ENCODE results near the gene CEP83.
"Not testable (repeated sequence)": the region's sequence is repeated elsewhere in the genome, so short reads cannot be mapped to it uniquely, and the experiment has no call there.

CEP83 gene

DNA sequence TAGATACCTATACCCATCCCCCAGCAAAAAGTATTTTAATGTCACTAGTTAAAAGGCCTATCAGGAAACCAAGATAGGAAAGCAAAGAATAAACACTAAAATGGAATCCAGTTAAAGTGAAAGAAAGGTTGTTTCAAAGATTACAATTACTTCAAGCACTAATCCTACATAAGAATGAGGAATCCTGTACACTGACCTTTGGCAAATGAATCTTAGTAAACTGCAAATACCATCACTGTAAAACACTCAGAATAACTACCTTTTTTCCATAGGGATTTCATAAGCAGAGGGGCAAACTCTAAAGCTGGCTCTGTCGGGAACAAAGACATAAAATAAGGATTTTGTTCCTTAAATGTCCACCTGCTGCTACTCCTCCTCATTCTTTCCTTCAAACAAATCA lies 25.9 kb downstream of the CEP83 start:
- no peak for DNase-seq (ENCODE audit: low spot score)

- DNase-seq (ENCODE audit: low spot score) = no peak
These were observed 29.4 kb downstream of the CEP83 start for GRCh38 chr12:94430304-94430703.

GRCh38 chr12:94429633-94430032 lies 30.0 kb downstream of the CEP83 start:
- DNase-seq (ENCODE audit: low spot score) = no peak

- DNase-seq (ENCODE audit: low spot score) = no peak
These were observed 30.5 kb downstream of the CEP83 start for GRCh38 chr12:94429191-94429590.

GRCh38 chr12:94427501-94428381 lies 31.9 kb downstream of the CEP83 start:
- peak; percentile 71 for DNase-seq (ENCODE audit: low spot score)

GRCh38 chr12:94426049-94426448 lies 33.6 kb downstream of the CEP83 start:
- no peak for DNase-seq (ENCODE audit: low spot score)

DNA sequence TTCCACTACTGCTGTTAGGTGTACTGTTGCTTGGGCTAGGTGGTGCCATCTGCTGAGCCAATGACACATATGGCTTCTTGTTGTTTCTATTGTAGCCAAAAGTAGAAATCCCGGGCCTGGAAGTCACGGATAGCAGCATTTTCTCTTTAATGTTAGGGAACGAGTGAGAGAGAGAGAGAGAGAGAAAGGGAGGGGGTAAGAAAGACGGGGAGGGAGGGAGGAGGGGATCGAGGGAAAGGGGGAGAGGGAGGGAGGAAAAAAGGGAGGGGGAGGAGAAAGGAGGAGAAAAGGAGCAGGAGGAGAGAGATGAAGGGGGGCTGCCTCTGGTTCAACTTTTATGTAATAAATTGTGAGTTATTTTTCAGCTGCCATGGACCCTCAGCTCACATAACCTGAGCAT lies 34.8 kb downstream of the CEP83 start:
- not testable (repeated sequence) for DNase-seq (ENCODE audit: low spot score)

GRCh38 chr12:94421868-94422740 lies 37.6 kb downstream of the CEP83 start:
- DNase-seq (ENCODE audit: low spot score) = no peak

GRCh38 chr12:94418517-94418916 lies 41.1 kb downstream of the CEP83 start:
- no peak for DNase-seq (ENCODE audit: low spot score)

GRCh38 chr12:94416613-94417012 lies 43.1 kb downstream of the CEP83 start:
- no peak for DNase-seq (ENCODE audit: low spot score)

- DNase-seq (ENCODE audit: low spot score) = no peak
These were observed 44.6 kb downstream of the CEP83 start for GRCh38 chr12:94415066-94415465.

GRCh38 chr12:94405413-94406116 lies 54.1 kb downstream of the CEP83 start:
- DNase-seq (ENCODE audit: low spot score) = no peak

- DNase-seq (ENCODE audit: low spot score) = no peak
These were observed 54.8 kb downstream of the CEP83 start for GRCh38 chr12:94404854-94405253.

GRCh38 chr12:94401326-94401725 lies 58.3 kb downstream of the CEP83 start:
- DNase-seq (ENCODE audit: low spot score) = no peak

DNA sequence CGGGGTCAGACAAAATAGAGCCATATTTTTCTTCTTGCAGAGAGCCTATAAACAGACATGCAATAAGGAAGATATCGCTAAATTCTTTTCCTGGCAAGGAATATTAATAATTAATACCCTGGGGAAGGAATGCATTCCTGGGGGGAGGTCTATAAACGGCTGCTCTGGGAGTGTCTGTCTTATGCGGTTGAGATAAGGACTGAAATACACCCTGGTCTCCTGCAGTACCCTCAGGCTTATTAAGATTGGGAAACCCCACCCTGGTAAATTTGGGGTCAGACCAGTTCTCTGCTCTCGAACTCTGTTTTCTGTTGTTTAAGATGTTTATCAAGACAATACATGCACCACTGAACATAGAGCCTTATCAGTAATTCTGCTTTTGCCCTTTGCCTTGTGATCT lies 61.0 kb downstream of the CEP83 start:
- not testable (repeated sequence) for DNase-seq (ENCODE audit: low spot score)

GRCh38 chr12:94397401-94397800 lies 62.3 kb downstream of the CEP83 start:
- DNase-seq (ENCODE audit: low spot score) = no peak

GRCh38 chr12:94396014-94396413 lies 63.7 kb downstream of the CEP83 start:
- DNase-seq (ENCODE audit: low spot score) = not testable (repeated sequence)

DNA sequence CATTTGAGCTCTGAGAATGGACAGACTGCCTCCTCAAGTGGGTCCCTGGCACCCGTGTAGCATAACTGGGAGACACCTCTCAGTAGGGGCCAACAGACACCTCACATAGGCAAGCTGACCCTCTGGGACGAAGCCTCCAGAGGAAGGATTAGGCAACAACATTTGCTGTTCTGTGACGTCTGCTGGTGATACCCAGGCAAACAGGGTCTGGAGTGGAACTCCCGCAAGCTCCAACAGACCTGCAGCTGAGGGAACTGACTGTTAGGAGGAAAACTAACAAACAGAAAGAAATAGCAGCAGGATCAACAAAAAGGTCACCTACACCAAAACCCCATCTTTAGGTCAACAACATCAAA lies 69.6 kb downstream of the CEP83 start:
- DNase-seq (ENCODE audit: low spot score) = no peak

DNA sequence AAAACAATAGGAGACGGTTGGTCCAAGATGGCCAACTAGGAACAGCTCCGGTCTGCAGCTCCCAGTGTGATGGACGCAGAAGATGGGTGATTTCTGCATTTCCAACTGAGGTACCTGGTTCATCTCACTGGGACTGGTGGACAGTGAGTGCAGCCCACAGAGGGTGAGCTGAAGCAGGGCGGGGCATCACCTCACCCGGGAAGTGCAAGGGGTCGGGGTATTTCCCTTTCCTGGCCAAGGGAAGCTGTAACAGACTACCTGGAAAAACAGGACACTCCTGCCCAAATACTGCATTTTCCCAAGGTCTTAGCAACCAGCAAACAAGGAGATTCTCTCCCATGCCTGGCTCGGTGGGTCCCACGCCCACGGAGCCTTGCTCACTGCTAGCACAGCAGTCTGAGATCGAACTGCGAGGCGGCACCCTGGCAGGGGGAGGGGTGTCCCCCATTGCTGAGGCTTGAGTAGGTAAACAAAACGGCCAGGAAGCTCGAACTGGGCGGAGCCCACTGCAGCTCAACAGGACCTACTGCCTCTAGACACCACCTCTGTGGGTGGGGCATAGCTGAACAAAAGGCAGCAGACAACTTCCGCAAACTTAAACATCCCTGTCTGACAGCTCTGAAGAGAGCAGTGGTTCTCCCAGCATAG lies 70.1 kb downstream of the CEP83 start:
- not testable (repeated sequence) for DNase-seq (ENCODE audit: low spot score)

GRCh38 chr12:94386422-94386821 lies 73.2 kb downstream of the CEP83 start:
- no peak for DNase-seq (ENCODE audit: low spot score)

DNA sequence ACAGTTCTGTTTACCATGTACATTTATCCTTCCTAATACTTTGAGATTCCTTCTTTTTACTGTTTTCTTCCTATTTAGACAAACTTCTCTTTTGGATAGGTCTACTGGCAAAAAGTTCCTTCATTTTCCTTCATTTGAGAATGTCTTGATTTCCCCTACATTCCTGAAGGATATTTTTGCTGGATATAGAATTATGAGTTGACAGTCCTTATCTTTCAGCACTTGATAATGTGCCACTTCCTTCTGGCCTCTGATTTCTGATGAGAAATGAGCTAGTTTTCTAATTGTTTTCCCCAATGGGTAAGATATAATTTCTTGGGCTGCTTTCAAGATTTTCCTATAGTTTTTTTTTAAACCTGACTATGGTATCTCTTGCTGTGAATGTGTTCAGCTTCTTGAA lies 75.6 kb downstream of the CEP83 start:
- no peak for DNase-seq (ENCODE audit: low spot score)

- no peak for DNase-seq (ENCODE audit: low spot score)
These were observed 79.2 kb downstream of the CEP83 start for GRCh38 chr12:94380507-94380906.

Measured in left forelimb (tissue), 1 donor.